Mesodermal cell (in vitro differentiated cells): ENCODE data around the gene TAF12.
"Not testable (repeated sequence)": the region's sequence is repeated elsewhere in the genome, so short reads cannot be mapped to it uniquely, and the experiment has no call there.

Experiments
- H3K27ac ChIP-seq: 2 replicates; pipeline ENCODE4 v1.7.0; 2013; ENCODE audit warnings: mild to moderate bottlenecking, low read depth, low read length, moderate library complexity; ENCODE audit not compliant: severe bottlenecking
- H3K36me3 ChIP-seq: 2 replicates; pipeline ENCODE4 v1.7.1; 2013; ENCODE audit warnings: mild to moderate bottlenecking, low read length, moderate library complexity; ENCODE audit not compliant: control insufficient read depth, insufficient read depth
- H3K4me1 ChIP-seq: one replicate; pipeline ENCODE4 v1.7.1; 2013; ENCODE audit warnings: mild to moderate bottlenecking, low read length; ENCODE audit not compliant: insufficient read depth, control insufficient read depth, poor library complexity, severe bottlenecking
- H3K4me3 ChIP-seq: 2 replicates; pipeline ENCODE4 v1.7.0; 2013; ENCODE audit warnings: low read length, control low read depth, mild to moderate bottlenecking; ENCODE audit not compliant: insufficient read depth, poor library complexity, severe bottlenecking; ENCODE audit errors: extremely low read depth
- H3K9me3 ChIP-seq: 2 replicates; pipeline ENCODE4 v1.7.1; 2013; ENCODE audit warnings: mild to moderate bottlenecking, low read length, moderate library complexity; ENCODE audit not compliant: control insufficient read depth
- whole genome bisulfite sequencing, 2 experiments: methylation state at CpG; one replicate each; pipeline ENCODE4 v1.1.5; 2013; ENCODE audit warnings: missing lambda C conversion rate in 2 of 2; ENCODE audit not compliant: insufficient coverage in 2 of 2; 5-methylcytosine and 5-hydroxymethylcytosine counted together

Gene TAF12

DNA sequence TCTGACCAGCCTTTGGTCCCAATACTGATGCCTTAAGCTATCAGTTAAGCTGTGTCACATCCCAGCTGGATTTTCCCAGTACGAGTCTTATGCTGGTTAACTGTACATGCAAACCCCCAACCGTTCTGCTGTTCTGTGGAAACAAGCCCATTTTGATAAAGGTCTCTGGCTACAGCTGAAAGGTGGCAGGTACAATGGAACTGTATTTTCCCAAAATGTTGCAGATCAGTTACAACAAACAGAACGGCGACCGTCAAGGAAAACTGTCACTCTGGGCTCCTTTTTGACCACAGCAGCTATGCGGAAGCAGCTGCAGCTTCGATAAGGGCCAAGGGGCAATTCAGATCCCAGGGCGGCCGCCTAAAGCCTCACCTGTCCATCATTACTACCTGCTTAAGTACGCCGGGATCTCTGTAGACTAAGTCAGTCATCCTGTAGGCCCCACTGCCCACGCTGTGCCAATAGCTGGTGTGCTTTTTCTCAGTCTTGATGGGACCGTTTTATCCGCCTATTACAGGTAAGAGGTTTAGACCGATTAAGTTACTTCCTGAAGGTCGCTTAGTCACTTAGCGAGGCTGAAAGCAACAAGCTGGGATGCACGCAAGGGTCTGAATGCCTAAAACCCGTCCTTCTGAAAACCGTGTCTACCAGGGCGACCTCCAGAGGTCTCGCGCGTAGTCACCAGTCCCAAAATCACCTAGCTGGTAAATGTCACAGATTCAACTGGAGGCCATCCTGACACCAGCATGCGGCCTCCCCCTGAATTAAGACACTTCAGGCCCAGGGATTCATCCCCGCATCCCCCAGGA is 61.9 kb downstream of the TAF12 start:
- WGBS, 2 experiments: 2 to 4% methylated on average over 24 to 25 of the region's 26 CpGs
- peaks cover 10% of the 10 kb centered on the region for H3K4me1 ChIP-seq
- H3K36me3 ChIP-seq: peaks cover 45% of the 10 kb centered on the region
- peak overlapping the region; percentile 50 for H3K27ac ChIP-seq
- no peaks in the 10 kb centered on the region for H3K9me3 ChIP-seq
- H3K4me3 ChIP-seq: peak overlapping the region; percentile 95

- Histone ChIP-seq H3K4me3 (peak overlapping the region; percentile 95), H3K36me3 (peaks cover 50% of the 10 kb centered on the region), H3K4me1 (peaks cover 10% of the 10 kb centered on the region), H3K9me3 (no peaks in the 10 kb centered on the region), H3K27ac (no peak overlapping the region)
- 92 to 100% methylated on average over 1 of the region's 1 CpG for WGBS, 2 experiments
Measured at GRCh38 chr1:28579401-28579800, 63.5 kb downstream of the TAF12 start.

DNA sequence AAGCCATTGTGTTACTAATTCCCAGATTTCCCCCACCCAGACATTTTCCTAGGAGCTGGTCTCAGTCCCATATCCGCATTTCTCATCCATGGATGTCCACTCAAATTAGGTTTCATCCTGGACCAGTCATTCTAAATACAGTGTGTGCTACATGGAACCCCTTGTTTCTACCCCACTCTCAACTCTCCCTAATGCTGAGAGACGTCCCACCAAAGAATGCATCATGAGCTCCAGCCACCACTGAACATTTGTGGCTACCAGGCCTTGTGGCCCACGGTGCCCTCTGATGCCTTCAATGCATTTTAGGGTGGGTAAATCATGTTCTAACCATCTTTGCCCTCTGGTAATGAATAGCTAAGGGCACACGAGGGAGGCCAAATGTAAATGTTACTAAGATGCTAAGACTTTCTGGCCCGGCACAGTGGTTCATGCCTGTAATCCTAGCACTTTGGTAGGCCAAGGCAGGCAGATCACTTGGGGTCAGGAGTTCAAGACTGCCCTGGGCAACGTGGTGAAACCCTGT is 64.1 kb downstream of the TAF12 start:
- peaks cover 10% of the 10 kb centered on the region for H3K4me1 ChIP-seq
- H3K4me3 ChIP-seq: no peak overlapping the region
- WGBS, 2 experiments: 93 to 96% methylated on average over 5 to 6 of the region's 6 CpGs
- H3K9me3 ChIP-seq: no peaks in the 10 kb centered on the region
- H3K27ac ChIP-seq: no peak overlapping the region
- peaks cover 55% of the 10 kb centered on the region for H3K36me3 ChIP-seq

DNA sequence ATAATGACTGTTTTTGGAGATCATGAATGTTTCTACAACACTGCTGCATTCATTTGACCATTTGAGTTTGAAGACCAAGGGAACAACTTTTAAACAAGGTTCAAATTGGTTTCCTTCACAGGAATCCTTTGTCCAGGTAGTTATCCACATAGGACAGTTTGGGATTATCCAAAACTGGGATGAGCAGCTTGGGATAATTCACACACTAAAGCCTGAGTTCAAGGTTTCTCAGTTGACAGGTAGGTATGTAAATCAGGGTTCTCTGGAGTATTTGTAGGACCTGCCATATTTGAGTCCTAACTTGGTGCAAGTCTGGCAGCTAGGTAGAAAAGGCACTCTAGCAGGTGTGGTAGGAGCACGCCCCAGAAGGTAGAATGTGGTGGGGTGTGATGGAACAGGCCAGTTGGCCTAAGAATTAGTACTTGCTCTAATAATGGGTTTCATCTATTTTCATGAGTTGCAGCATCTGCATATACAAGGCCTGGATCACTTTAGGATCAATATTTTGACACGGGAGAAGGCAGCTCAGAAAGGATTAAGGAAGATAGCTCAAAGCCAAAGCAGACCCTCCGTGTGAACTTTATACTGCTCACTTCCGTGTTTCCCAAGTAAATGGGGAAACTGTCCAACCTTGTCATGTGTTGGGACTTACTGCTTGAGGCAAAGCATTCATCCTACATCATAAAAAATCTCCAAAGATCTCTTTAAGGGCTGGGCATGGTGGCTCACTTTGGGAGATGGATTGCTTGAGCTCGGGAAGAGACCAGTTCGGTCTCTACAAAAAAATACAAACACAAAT is 64.9 kb downstream of the TAF12 start:
- Histone ChIP-seq H3K36me3 (peaks cover 62% of the 10 kb centered on the region), H3K4me3 (no peak overlapping the region), H3K9me3 (no peaks in the 10 kb centered on the region), H3K4me1 (peaks cover 10% of the 10 kb centered on the region), H3K27ac (no peak overlapping the region)
- WGBS, 2 experiments: 93 to 100% methylated on average over 2 to 6 of the region's 6 CpGs

- H3K36me3 ChIP-seq: peaks cover 64% of the 10 kb centered on the region
- WGBS, 2 experiments: 75 to 88% methylated on average over 1 of the region's 1 CpG
Measured at GRCh38 chr1:28577052-28577678, 65.7 kb downstream of the TAF12 start.

DNA sequence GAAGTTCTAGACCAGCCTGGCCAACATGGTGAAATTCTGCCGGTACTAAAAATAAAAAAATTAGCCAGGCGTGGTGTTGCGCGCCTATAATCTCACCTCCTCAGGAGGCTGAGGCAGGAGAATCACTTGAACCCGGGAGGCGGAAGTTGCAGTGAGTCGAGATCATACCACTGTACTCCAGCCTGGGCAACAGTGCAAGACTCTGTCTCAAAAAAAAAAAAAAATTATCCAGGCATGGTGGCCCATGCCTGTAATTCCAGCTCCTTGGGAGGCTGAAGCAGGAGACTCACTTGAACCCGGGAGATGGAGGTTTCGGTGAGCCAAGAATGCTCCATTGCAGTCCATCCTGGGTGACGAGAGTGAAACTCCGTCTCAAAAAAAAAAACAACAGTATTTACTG is 69.3 kb downstream of the TAF12 start:
- Histone ChIP-seq H3K4me3 (no peak overlapping the region), H3K36me3 (peaks cover 64% of the 10 kb centered on the region)
- WGBS, 2 experiments: 97% methylated on average over 10 to 11 of the region's 11 CpGs

More at GRCh38 chr1:28577052-28577678, 65.7 kb downstream of the TAF12 start:
- H3K4me1 ChIP-seq: peaks cover 10% of the 10 kb centered on the region
- H3K9me3 ChIP-seq: no peaks in the 10 kb centered on the region
- no peak overlapping the region for H3K27ac ChIP-seq
- H3K4me3 ChIP-seq: no peak overlapping the region

GRCh38 chr1:28572891-28573290 is 70.0 kb downstream of the TAF12 start:
- peaks cover 64% of the 10 kb centered on the region for H3K36me3 ChIP-seq
- H3K4me3 ChIP-seq, H3K4me1 ChIP-seq, H3K9me3 ChIP-seq, H3K27ac ChIP-seq: not testable (repeated sequence)
- WGBS, 2 experiments: 92 to 100% methylated on average over 6 to 9 of the region's 12 CpGs

More for the DNA sequence above, 69.3 kb downstream of the TAF12 start:
- Histone ChIP-seq H3K4me1 (no peaks in the 10 kb centered on the region), H3K27ac (no peak overlapping the region), H3K9me3 (no peaks in the 10 kb centered on the region)

- Histone ChIP-seq H3K36me3 (peaks cover 64% of the 10 kb centered on the region), H3K27ac (no peak overlapping the region), H3K4me3 (no peak overlapping the region), H3K4me1 (no peaks in the 10 kb centered on the region), H3K9me3 (no peaks in the 10 kb centered on the region)
- 87 to 97% methylated on average over 3 of the region's 4 CpGs for WGBS, 2 experiments
Measured at GRCh38 chr1:28571911-28572310, 71.0 kb downstream of the TAF12 start.

DNA sequence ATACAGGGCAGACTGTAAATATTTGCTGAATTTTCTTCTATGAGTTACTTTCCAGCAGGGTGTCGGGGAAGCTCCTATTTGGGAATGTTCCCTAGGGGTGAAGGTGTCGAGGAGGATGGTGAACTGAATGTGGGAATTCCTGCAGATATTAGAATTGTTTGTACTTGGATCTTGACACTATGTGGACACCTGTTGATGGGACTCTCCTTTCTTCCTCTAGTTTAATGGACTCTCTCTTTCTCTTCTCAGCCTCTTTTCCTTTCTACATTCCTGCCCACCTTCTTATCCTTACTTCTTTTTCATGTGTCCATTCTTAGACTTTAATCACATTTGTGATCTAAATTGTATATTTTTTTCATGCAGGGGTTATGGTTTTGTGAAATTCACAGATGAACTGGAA is 75.9 kb downstream of the TAF12 start:
- H3K9me3 ChIP-seq: no peaks in the 10 kb centered on the region
- no peak overlapping the region for H3K27ac ChIP-seq
- no peaks in the 10 kb centered on the region for H3K4me1 ChIP-seq
- H3K4me3 ChIP-seq: no peak overlapping the region
- peaks cover 77% of the 10 kb centered on the region for H3K36me3 ChIP-seq
- 100% methylated on average over 1 of the region's 2 CpGs; no CpG with 5 or more reads in 1 of the 2 experiments for WGBS, 2 experiments

GRCh38 chr1:28565726-28566125 is 77.1 kb downstream of the TAF12 start:
- Histone ChIP-seq H3K27ac (no peak overlapping the region), H3K9me3 (no peaks in the 10 kb centered on the region), H3K36me3 (peaks cover 77% of the 10 kb centered on the region), H3K4me1 (no peaks in the 10 kb centered on the region), H3K4me3 (no peak overlapping the region)
- 92 to 93% methylated on average over 6 of the region's 6 CpGs for WGBS, 2 experiments
